GM23338 (cell line): ENCODE results near the gene TFPI. TPM values are rescaled to one million over a fixed set of nuclear protein-coding genes. Genes with fewer than 3 reads are reported as not detected.

Experiments
- ATAC-seq: fragments of 200-7000 bp; cut with Tn5 transposase; 3 replicates; pipeline ENCODE4 v1.9.1; 2020
- DNase-seq: peaks from one replicate; pipeline ENCODE4 v3.0.0-alpha.2; 2015; ENCODE audit warnings: low spot score
- H2AFZ ChIP-seq: fragments of 200-600 bp; sonication (generic); 2 replicates; pipeline ENCODE4 v1.8.0; 2016; ENCODE audit warnings: antibody characterized with exemption, mild to moderate bottlenecking, moderate library complexity
- H3F3A ChIP-seq: fragments of 200-600 bp; sonication (generic); replicated peaks from 2 replicates; pipeline ENCODE4 v1.8.0; 2017; ENCODE audit warnings: antibody characterized with exemption, mixed run types, low read depth
- H3K27ac ChIP-seq: fragments of 200-600 bp; sonication (generic); 2 replicates; pipeline ENCODE4 v1.6.1; 2016; ENCODE audit warnings: low read depth
- H3K27me3 ChIP-seq: fragments of 200-600 bp; sonication (generic); 2 replicates; pipeline ENCODE4 v1.8.0; 2016; ENCODE audit warnings: mild to moderate bottlenecking, mixed run types, moderate library complexity; ENCODE audit not compliant: insufficient read depth
- H3K36me3 ChIP-seq: fragments of 200-600 bp; sonication (generic); 2 replicates; pipeline ENCODE4 v1.8.0; 2016; ENCODE audit warnings: mild to moderate bottlenecking; ENCODE audit not compliant: insufficient read depth
- H3K4me1 ChIP-seq: fragments of 200-600 bp; sonication (generic); 2 replicates; pipeline ENCODE4 v1.8.0; 2016; ENCODE audit warnings: mild to moderate bottlenecking, moderate library complexity; ENCODE audit not compliant: insufficient read depth
- H3K4me2 ChIP-seq: fragments of 200-600 bp; sonication (generic); 2 replicates; pipeline ENCODE4 v1.7.1; 2017; ENCODE audit warnings: mixed run types
- H3K4me3 ChIP-seq: fragments of 200-600 bp; sonication (generic); 2 replicates; pipeline ENCODE4 v1.6.1; 2016; ENCODE audit warnings: mixed run types
- H3K79me2 ChIP-seq: fragments of 200-600 bp; sonication (generic); replicated peaks from 2 replicates; pipeline ENCODE4 v1.8.0; 2017; ENCODE audit warnings: mild to moderate bottlenecking; ENCODE audit not compliant: insufficient read depth
- H3K9me2 ChIP-seq: fragments of 200-600 bp; sonication (generic); 2 replicates; pipeline ENCODE4 v1.8.0; 2017; ENCODE audit not compliant: insufficient read depth
- H4K20me1 ChIP-seq: fragments of 200-600 bp; sonication (generic); replicated peaks from 2 replicates; pipeline ENCODE4 v1.8.0; 2017; ENCODE audit warnings: mild to moderate bottlenecking; ENCODE audit not compliant: insufficient read depth
- H3K27ac Mint-ChIP-seq: 2 replicates; pipeline ENCODE4 v1.8.0; 2020; ENCODE audit warnings: inconsistent platforms, mild to moderate bottlenecking, moderate library complexity, mixed read lengths
- H3K27me3 Mint-ChIP-seq: 3 replicates; pipeline ENCODE4 v1.8.0; 2022; ENCODE audit warnings: low read depth, mild to moderate bottlenecking, moderate library complexity, mixed read lengths, inconsistent platforms; ENCODE audit not compliant: insufficient read depth, poor library complexity
- H3K36me3 Mint-ChIP-seq: 3 replicates; pipeline ENCODE4 v1.8.0; 2021; ENCODE audit warnings: low read depth, mild to moderate bottlenecking, inconsistent platforms, moderate library complexity, mixed read lengths
- H3K4me1 Mint-ChIP-seq: 3 replicates; pipeline ENCODE4 v1.8.0; 2020; ENCODE audit warnings: mild to moderate bottlenecking, inconsistent platforms, mixed read lengths
- H3K4me3 Mint-ChIP-seq: 3 replicates; pipeline ENCODE4 v1.8.0; 2021; ENCODE audit warnings: moderate library complexity, mild to moderate bottlenecking, inconsistent platforms, mixed read lengths
- H3K9me3 Mint-ChIP-seq: 3 replicates; pipeline ENCODE4 v1.8.0; 2020; ENCODE audit warnings: moderate library complexity, mild to moderate bottlenecking, inconsistent platforms, mixed read lengths
- CREB1 ChIP-seq: fragments of 250-450 bp; sonication (Bioruptor Pico); IDR thresholded peaks from 2 replicates; pipeline ENCODE4 v1.5.0; 2020; ENCODE audit warnings: low read depth, mild to moderate bottlenecking, moderate library complexity
- ETS1 ChIP-seq: IDR thresholded peaks from 2 replicates; pipeline ENCODE4 v1.6.1; 2016; ENCODE audit warnings: antibody characterized with exemption
- JUNB ChIP-seq: IDR thresholded peaks from one replicate; pipeline ENCODE4 v1.6.1; 2016; ENCODE audit warnings: antibody characterized with exemption; ENCODE audit not compliant: unreplicated experiment
- POLR2AphosphoS5 ChIP-seq: IDR thresholded peaks from 2 replicates; pipeline ENCODE4 v1.6.1; 2016; ENCODE audit warnings: antibody characterized with exemption, low read depth
- STAT1 ChIP-seq: IDR thresholded peaks from one replicate; pipeline ENCODE4 v1.6.1; 2016; ENCODE audit warnings: antibody characterized with exemption; ENCODE audit not compliant: unreplicated experiment
- ZNF462 ChIP-seq: fragments of 250-450 bp; sonication (Bioruptor Pico); IDR thresholded peaks from 2 replicates; pipeline ENCODE4 v1.5.0; 2020; ENCODE audit warnings: mild to moderate bottlenecking, moderate library complexity
- polyA plus RNA-seq: library from polyadenylated mRNA; unstranded; fragments of >200 nt; fragmentation: Nextera tagmentation; extraction: Ambion mirVana; gene quantifications from 2 replicates; pipeline ENCODE4 v1.2.1, GENCODE V29; 2016
- total RNA-seq: library from RNA; depleted of rRNA; stranded (reverse); fragments of >200 nt; shearing (Covaris generic); gene quantifications from 2 replicates; pipeline ENCODE4 v1.2.3, GENCODE V29; 2014
- TF ChIP-seq, protein P1 (sequence below), 2 experiments: fragments of 200-600 bp in 1 of 2; sonication (generic) in 1 of 2; conservative IDR thresholded peaks; 2 replicates each; pipeline versions ENCODE4 v1.5.1 to v1.6.1; 2016 to 2017; ENCODE audit warnings: antibody characterized with exemption in 2 of 2, low read depth in 2 of 2, mild to moderate bottlenecking in 2 of 2, moderate library complexity in 1 of 2

The TFPI gene
- total and polyA plus RNA-seq, 2 experiments from 2014 or later = 1.8 to 1.9 TPM

DNA sequence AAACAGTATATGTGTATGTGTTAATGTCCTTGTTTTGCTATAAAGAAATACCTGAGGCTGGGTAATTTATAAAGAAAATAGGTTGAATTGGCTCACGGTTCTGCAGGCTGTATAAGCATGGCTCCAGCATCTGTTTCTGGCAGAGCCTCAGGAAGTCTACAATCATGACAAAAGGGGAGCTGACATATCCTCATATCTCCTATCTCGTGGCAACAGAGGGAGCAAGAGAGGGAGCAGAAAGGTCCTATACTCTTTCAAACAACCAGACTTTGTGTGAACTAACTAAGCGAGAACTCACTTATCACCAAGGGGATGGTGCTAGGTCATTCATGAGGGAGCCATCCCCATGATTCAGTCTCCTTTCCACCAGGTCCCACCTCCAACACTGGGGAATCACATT lies 119.2 kb downstream of the TFPI start (continued):
- TF ChIP-seq ZNF462 = no peak
- no peak for TF ChIP-seq STAT1
- no peak for TF ChIP-seq JUNB

GRCh38 chr2:187434342-187434785 lies 119.9 kb downstream of the TFPI start:
- no peaks in the 10 kb centered on the region for H3K36me3 Mint-ChIP-seq
- DNase-seq = no peak

More at GRCh38 chr2:187434342-187434785, 119.9 kb downstream of the TFPI start:
- no peaks in the 10 kb centered on the region for H4K20me1 ChIP-seq
- no peak overlapping the region for H3K27ac ChIP-seq
- Mint-ChIP-seq H3K9me3 (no peaks in the 10 kb centered on the region; the same call in 2 of the 3 replicates), H3K27me3 (no peaks in the 10 kb centered on the region), H3K27ac (no peak overlapping the region), H3K4me1 (no peaks in the 10 kb centered on the region; the same call in 1 of the 3 replicates), H3K4me3 (no peak overlapping the region)
- no peak overlapping the region for H2AFZ ChIP-seq
- H3F3A ChIP-seq = no peaks in the 10 kb centered on the region
- H3K27me3 ChIP-seq = no peaks in the 10 kb centered on the region
- TF ChIP-seq ETS1 = no peak
- TF ChIP-seq POLR2AphosphoS5 = no peak
- TF ChIP-seq, protein P1, sequence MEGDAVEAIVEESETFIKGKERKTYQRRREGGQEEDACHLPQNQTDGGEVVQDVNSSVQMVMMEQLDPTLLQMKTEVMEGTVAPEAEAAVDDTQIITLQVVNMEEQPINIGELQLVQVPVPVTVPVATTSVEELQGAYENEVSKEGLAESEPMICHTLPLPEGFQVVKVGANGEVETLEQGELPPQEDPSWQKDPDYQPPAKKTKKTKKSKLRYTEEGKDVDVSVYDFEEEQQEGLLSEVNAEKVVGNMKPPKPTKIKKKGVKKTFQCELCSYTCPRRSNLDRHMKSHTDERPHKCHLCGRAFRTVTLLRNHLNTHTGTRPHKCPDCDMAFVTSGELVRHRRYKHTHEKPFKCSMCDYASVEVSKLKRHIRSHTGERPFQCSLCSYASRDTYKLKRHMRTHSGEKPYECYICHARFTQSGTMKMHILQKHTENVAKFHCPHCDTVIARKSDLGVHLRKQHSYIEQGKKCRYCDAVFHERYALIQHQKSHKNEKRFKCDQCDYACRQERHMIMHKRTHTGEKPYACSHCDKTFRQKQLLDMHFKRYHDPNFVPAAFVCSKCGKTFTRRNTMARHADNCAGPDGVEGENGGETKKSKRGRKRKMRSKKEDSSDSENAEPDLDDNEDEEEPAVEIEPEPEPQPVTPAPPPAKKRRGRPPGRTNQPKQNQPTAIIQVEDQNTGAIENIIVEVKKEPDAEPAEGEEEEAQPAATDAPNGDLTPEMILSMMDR (conservative IDR thresholded peaks at IDR 0.05; ENCODE audit: low read depth in 2 of 2) = no peak
- no peak for TF ChIP-seq CREB1 (CRISPR knock-in tag)
- H3K4me1 ChIP-seq = no peaks in the 10 kb centered on the region
- H3K4me2 ChIP-seq = no peak overlapping the region
- no peaks in the 10 kb centered on the region for H3K9me2 ChIP-seq
- H3K4me3 ChIP-seq = no peak overlapping the region
- ATAC-seq = no peak
- no peaks in the 10 kb centered on the region for H3K36me3 ChIP-seq
- H3K79me2 ChIP-seq = no peaks in the 10 kb centered on the region
